Neural progenitor cell (in vitro differentiated cells): ENCODE data around the gene IQCE. TPM values are rescaled to one million over a fixed set of nuclear protein-coding genes. Genes with fewer than 3 reads are reported as not detected.

Experiments
- DNase-seq: peaks from one replicate; pipeline ENCODE4 v3.0.0-alpha.2; 2016; ENCODE audit warnings: low spot score
- H2AFZ ChIP-seq: fragments of 200-600 bp; sonication (generic); replicated peaks from 2 replicates; pipeline ENCODE4 v1.6.1; 2016; ENCODE audit warnings: antibody characterized with exemption
- H3F3A ChIP-seq: fragments of 200-600 bp; sonication (generic); 2 replicates; pipeline ENCODE4 v1.6.1; 2016; ENCODE audit warnings: antibody characterized with exemption, low read depth
- H3K27ac ChIP-seq: fragments of 200-600 bp; sonication (generic); 2 replicates; pipeline ENCODE4 v1.5.1; 2016; ENCODE audit warnings: mild to moderate bottlenecking
- H3K27me3 ChIP-seq: fragments of 200-600 bp; sonication (generic); 2 replicates; pipeline ENCODE4 v1.6.1; 2016; ENCODE audit warnings: mild to moderate bottlenecking, moderate library complexity
- H3K36me3 ChIP-seq: fragments of 200-600 bp; sonication (generic); 2 replicates; pipeline ENCODE4 v1.5.1; 2016
- H3K4me1 ChIP-seq: fragments of 200-600 bp; sonication (generic); 2 replicates; pipeline ENCODE4 v1.6.1; 2016; ENCODE audit warnings: mixed run types
- H3K4me2 ChIP-seq: fragments of 200-600 bp; sonication (generic); 2 replicates; pipeline ENCODE4 v1.6.1; 2016
- H3K4me3 ChIP-seq: fragments of 200-600 bp; sonication (generic); 2 replicates; pipeline ENCODE4 v1.5.1; 2016
- H3K79me2 ChIP-seq: fragments of 200-600 bp; sonication (generic); 2 replicates; pipeline ENCODE4 v1.6.1; 2016; ENCODE audit warnings: low read depth
- H3K9ac ChIP-seq: fragments of 200-600 bp; sonication (generic); 2 replicates; pipeline ENCODE4 v1.6.1; 2016
- H3K9me3 ChIP-seq: fragments of 200-600 bp; sonication (generic); 2 replicates; pipeline ENCODE4 v1.5.1; 2016; ENCODE audit warnings: low read depth
- H4K20me1 ChIP-seq: fragments of 200-600 bp; sonication (generic); 2 replicates; pipeline ENCODE4 v1.6.1; 2016; ENCODE audit warnings: low read depth
- H3K27ac Mint-ChIP-seq: 3 replicates; pipeline ENCODE4 v1.8.0; 2021; ENCODE audit warnings: mixed read lengths
- H3K27me3 Mint-ChIP-seq: 2 replicates; pipeline ENCODE4 v1.8.0; 2022; ENCODE audit warnings: low read depth, mild to moderate bottlenecking, inconsistent platforms, moderate library complexity, mixed read lengths; ENCODE audit not compliant: insufficient read depth
- H3K36me3 Mint-ChIP-seq: 3 replicates; pipeline ENCODE4 v1.8.0; 2021; ENCODE audit warnings: mixed read lengths
- H3K4me1 Mint-ChIP-seq: 3 replicates; pipeline ENCODE4 v1.8.0; 2021; ENCODE audit warnings: mixed read lengths
- H3K4me3 Mint-ChIP-seq: 3 replicates; pipeline ENCODE4 v1.8.0; 2021; ENCODE audit warnings: mild to moderate bottlenecking, moderate library complexity, mixed read lengths
- H3K9me3 Mint-ChIP-seq: 3 replicates; pipeline ENCODE4 v1.8.0; 2020; ENCODE audit warnings: mixed read lengths
- EZH2 ChIP-seq: fragments of 200-600 bp; sonication (generic); IDR thresholded peaks from 2 replicates; pipeline ENCODE4 v1.6.1; 2017; ENCODE audit warnings: antibody characterized with exemption, mild to moderate bottlenecking, moderate library complexity
- EZH2phosphoT487 ChIP-seq: fragments of 200-600 bp; sonication (generic); IDR thresholded peaks from 2 replicates; pipeline ENCODE4 v1.6.1; 2017; ENCODE audit warnings: antibody characterized with exemption
- total RNA-seq: library from RNA; depleted of rRNA; stranded (reverse); fragments of >200 nt; gene quantifications from 2 replicates; pipeline ENCODE4 v1.2.3, GENCODE V29; 2015; ENCODE audit warnings: low replicate concordance
- TF ChIP-seq, protein P1 (sequence below): fragments of 200-600 bp; sonication (generic); IDR thresholded peaks from 2 replicates; pipeline ENCODE4 v1.5.1; 2017; ENCODE audit warnings: antibody characterized with exemption, mild to moderate bottlenecking

The IQCE gene
- total RNA-seq, 1 donor from 2014 or later, result 4.6 TPM

DNA sequence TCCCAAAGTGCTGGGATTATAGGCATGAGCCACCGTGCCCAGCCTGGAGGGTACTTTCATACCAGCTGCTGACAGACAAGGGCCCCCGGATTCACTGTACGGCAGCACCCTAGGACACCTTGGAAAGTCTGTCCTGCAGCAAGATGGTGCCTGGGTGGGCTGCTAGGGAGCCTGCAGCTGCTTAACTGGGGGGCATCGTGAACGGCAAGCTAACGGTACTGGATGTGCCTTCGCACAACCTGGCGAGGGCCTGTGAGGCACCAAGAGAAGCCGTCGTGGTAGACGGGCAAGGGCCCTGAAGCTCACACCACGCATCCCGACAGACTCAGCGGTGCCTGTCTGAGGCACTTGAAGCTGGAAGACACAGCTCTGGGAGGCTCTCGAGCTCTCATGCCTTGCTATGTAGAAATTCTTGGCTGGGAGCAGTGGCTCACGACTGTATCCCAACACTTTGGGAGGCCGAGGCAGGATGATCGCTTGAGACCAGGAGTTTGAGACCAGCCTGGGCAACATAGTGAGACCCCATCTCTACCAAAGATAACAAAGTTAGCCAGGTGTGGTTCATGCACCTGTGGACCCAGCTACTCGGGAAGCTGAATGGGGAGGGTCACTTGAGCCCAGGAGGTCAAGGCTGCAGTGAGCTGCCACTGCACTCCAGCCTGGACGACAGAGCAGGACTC lies 12.9 kb upstream of the IQCE start:
- Mint-ChIP-seq H3K9me3 (no peaks in the 10 kb centered on the region), H3K27me3 (peaks cover 8% of the 10 kb centered on the region), H3K36me3 (peaks cover 20% of the 10 kb centered on the region), H3K4me1 (no peaks in the 10 kb centered on the region), H3K4me3 (no peak overlapping the region), H3K27ac (no peak overlapping the region)
- Histone ChIP-seq H3K36me3 (peaks cover 3% of the 10 kb centered on the region), H3K9me3 (no peaks in the 10 kb centered on the region), H3F3A (peaks cover 3% of the 10 kb centered on the region), H3K27me3 (no peaks in the 10 kb centered on the region), H3K4me2 (no peak overlapping the region), H3K4me3 (no peak overlapping the region), H3K4me1 (no peaks in the 10 kb centered on the region), H2AFZ (no peak overlapping the region), H3K27ac (no peak overlapping the region), H3K9ac (no peak overlapping the region), H3K79me2 (peaks cover 15% of the 10 kb centered on the region), H4K20me1 (peaks cover 12% of the 10 kb centered on the region)
- no peak for TF ChIP-seq EZH2
- no peak for TF ChIP-seq EZH2phosphoT487
- TF ChIP-seq, protein P1, sequence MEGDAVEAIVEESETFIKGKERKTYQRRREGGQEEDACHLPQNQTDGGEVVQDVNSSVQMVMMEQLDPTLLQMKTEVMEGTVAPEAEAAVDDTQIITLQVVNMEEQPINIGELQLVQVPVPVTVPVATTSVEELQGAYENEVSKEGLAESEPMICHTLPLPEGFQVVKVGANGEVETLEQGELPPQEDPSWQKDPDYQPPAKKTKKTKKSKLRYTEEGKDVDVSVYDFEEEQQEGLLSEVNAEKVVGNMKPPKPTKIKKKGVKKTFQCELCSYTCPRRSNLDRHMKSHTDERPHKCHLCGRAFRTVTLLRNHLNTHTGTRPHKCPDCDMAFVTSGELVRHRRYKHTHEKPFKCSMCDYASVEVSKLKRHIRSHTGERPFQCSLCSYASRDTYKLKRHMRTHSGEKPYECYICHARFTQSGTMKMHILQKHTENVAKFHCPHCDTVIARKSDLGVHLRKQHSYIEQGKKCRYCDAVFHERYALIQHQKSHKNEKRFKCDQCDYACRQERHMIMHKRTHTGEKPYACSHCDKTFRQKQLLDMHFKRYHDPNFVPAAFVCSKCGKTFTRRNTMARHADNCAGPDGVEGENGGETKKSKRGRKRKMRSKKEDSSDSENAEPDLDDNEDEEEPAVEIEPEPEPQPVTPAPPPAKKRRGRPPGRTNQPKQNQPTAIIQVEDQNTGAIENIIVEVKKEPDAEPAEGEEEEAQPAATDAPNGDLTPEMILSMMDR, result no peak
- DNase-seq, result no peak

DNA sequence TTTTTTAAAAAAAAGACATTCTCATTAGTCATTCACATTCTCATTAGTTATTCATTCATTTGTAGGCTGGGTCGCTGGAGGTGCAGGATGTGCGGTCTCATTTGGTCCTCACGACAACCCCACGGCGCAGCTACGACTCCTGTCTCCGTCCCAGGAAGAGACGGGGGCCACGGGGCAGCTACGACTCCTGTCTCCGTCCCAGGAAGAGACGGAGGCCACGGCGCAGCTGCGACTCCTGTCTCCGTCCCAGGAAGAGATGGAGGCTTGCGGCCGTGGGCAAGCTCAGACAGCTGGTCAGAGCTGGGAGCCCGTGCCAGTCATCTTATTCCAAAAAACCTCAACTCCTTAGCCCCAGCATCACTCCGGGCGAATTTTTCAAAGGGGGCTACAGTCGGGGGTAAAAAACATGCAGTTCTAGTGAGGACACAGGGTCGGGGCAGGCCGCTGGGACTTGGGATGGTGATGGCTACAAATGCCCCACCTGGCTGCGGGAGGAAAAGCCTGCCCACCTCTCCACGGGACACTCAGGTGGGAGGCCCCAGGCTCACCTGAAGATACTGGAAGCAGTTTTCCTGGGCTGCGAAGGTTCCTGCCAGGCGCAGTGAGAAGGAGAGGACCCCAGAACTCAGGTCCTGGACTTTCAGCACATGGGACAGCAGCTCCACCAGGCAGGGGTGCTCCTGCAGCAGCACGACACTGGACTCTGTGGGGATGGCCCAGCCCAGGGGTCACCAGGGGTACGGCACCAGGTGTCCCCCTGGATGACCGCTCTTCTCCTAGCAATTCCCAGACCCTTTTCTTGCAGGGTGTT lies 11.8 kb upstream of the IQCE start:
- Histone ChIP-seq H3K9me3 (no peaks in the 10 kb centered on the region), H3F3A (peaks cover 3% of the 10 kb centered on the region), H3K4me1 (no peaks in the 10 kb centered on the region), H4K20me1 (peaks cover 12% of the 10 kb centered on the region), H3K36me3 (peaks cover 3% of the 10 kb centered on the region), H3K27ac (no peak overlapping the region), H2AFZ (no peak overlapping the region), H3K4me3 (no peak overlapping the region), H3K9ac (no peak overlapping the region), H3K4me2 (no peak overlapping the region), H3K79me2 (peaks cover 20% of the 10 kb centered on the region), H3K27me3 (no peaks in the 10 kb centered on the region)
- Mint-ChIP-seq H3K27me3 (peaks cover 8% of the 10 kb centered on the region), H3K4me3 (no peak overlapping the region), H3K36me3 (peaks cover 24% of the 10 kb centered on the region), H3K9me3 (no peaks in the 10 kb centered on the region), H3K27ac (no peak overlapping the region), H3K4me1 (no peaks in the 10 kb centered on the region)
- no peak for DNase-seq
- TF ChIP-seq EZH2 (no peak), EZH2phosphoT487 (no peak)
- TF ChIP-seq, protein P1, result no peak

DNA sequence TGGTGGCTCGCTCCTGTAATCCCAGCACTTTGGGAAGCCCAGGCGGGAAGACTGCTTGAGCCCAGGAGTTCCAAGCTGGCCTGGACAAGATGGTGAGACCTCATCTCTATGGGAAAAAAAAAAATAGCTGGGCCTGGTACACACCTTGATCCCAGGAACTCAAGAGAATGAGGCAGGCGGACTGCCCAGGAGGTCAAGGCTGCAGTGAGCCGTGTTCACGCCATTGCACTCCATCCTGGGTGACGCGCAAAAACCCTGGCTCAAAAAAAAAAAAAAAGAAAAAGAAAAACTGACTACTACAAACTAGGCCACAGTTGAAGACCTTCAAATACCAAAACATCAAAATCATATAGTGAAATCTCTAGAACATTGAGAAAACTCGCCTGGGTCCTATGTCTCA lies 7.4 kb upstream of the IQCE start:
- Histone ChIP-seq H3K27me3 (no peaks in the 10 kb centered on the region), H3K79me2 (peaks cover 51% of the 10 kb centered on the region), H3K4me1 (peaks cover 9% of the 10 kb centered on the region), H2AFZ (no peak overlapping the region), H3K27ac (no peak overlapping the region), H3F3A (peaks cover 26% of the 10 kb centered on the region), H3K9ac (no peak overlapping the region), H4K20me1 (peaks cover 31% of the 10 kb centered on the region), H3K36me3 (peaks cover 3% of the 10 kb centered on the region), H3K4me3 (no peak overlapping the region), H3K4me2 (no peak overlapping the region), H3K9me3 (no peaks in the 10 kb centered on the region)
- TF ChIP-seq EZH2, result no peak
- TF ChIP-seq, protein P1, result no peak
- TF ChIP-seq EZH2phosphoT487, result no peak
- Mint-ChIP-seq H3K4me3 (no peak overlapping the region), H3K36me3 (peaks cover 28% of the 10 kb centered on the region), H3K4me1 (peaks cover 17% of the 10 kb centered on the region), H3K27me3 (no peaks in the 10 kb centered on the region), H3K9me3 (no peaks in the 10 kb centered on the region), H3K27ac (no peak overlapping the region)
- DNase-seq, result no peak
